Epithelial cell of proximal tubule (primary cell): ENCODE data around the gene PLB1. TPM values are rescaled to one million over a fixed set of nuclear protein-coding genes. Genes with fewer than 3 reads are reported as not detected.

ENCODE experiments used
- DNase-seq: peaks from one replicate; pipeline ENCODE4 v3.0.0-alpha.2; 2011; ENCODE audit warnings: low read depth
- H3K4me3 ChIP-seq: 2 replicates; pipeline ENCODE4 v1.5.1; 2011; ENCODE audit warnings: low read depth, mild to moderate bottlenecking, low read length
- CTCF ChIP-seq: conservative IDR thresholded peaks from 2 replicates; pipeline ENCODE4 v1.5.1; 2012; ENCODE audit warnings: low read depth, mild to moderate bottlenecking, low read length
- total RNA-seq: library from RNA; depleted of rRNA; stranded (reverse); fragments of >200 nt; gene quantifications from 2 replicates; pipeline ENCODE4 v1.2.3, GENCODE V29; 2015

Gene PLB1
- total RNA-seq, 1 donor from 2014 or later = 2.1 TPM

GRCh38 chr2:28543316-28544035 is 47.6 kb downstream of the PLB1 start:
- H3K4me3 ChIP-seq = no peak overlapping the region
- DNase-seq = no peak
- no peak for TF ChIP-seq CTCF

GRCh38 chr2:28544036-28544346 is 48.1 kb downstream of the PLB1 start:
- no peak for DNase-seq
- H3K4me3 ChIP-seq = no peak overlapping the region
- no peak for TF ChIP-seq CTCF

GRCh38 chr2:28544405-28544921 is 48.6 kb downstream of the PLB1 start:
- DNase-seq = no peak

GRCh38 chr2:28544922-28545589 is 49.2 kb downstream of the PLB1 start:
- no peak for DNase-seq
- H3K4me3 ChIP-seq = no peak overlapping the region
- no peak for TF ChIP-seq CTCF

More at GRCh38 chr2:28544405-28544921, 48.6 kb downstream of the PLB1 start:
- no peak overlapping the region for H3K4me3 ChIP-seq
- no peak for TF ChIP-seq CTCF

- H3K4me3 ChIP-seq = no peak overlapping the region
- no peak for DNase-seq
- TF ChIP-seq CTCF = no peak
Observed at GRCh38 chr2:28545590-28546200, 49.8 kb downstream of the PLB1 start.

GRCh38 chr2:28546242-28546641 is 50.4 kb downstream of the PLB1 start:
- no peak overlapping the region for H3K4me3 ChIP-seq
- TF ChIP-seq CTCF = no peak
- no peak for DNase-seq
